ENCODE measurements around the gene ATF2. TPM values are rescaled to one million over a fixed set of nuclear protein-coding genes. Genes with fewer than 3 reads are reported as not detected.

ATF2 gene
- total and polyA plus RNA-seq, 2 of the 8 experiments (the other 6 are each of a cell fraction or from before 2014, with no cell fraction given): 31.2 to 46.5 TPM

GRCh38 chr2:175181877-175182308 is 13.9 kb upstream of the ATF2 start (continued):
- TF ChIP-seq SAP30 (IDR thresholded peaks at IDR 0.05; ENCODE audit: insufficient read depth, insufficient replicate concordance, low read length) (no peak), HDAC2 (IDR thresholded peaks at IDR 0.05; ENCODE audit: borderline replicate concordance in 1 of 2, low read depth in 2 of 2, low read length in 2 of 2) (no peak), KDM5A (IDR thresholded peaks at IDR 0.05; ENCODE audit: low read length) (no peak), CHD1 (IDR thresholded peaks at IDR 0.05; ENCODE audit: low read depth, low read length) (no peak)
